HepG2 (cell line): ENCODE data around the gene IER2. TPM values are rescaled to one million over a fixed set of nuclear protein-coding genes. Genes with fewer than 3 reads are reported as not detected.

Experiments
- FOXA1 ChIP-seq, 2 experiments: fragments of 450-650 bp in 1 of 2; sonication (generic) in 1 of 2; formaldehyde crosslinking in 1 of 2; IDR thresholded peaks; 2 replicates each; pipeline versions ENCODE4 v1.4.0 to v1.6.1; 2016 to 2020; ENCODE audit warnings: missing genetic modification reagents in 1 of 2
- GTF3A ChIP-seq: sonication (generic); formaldehyde crosslinking; conservative IDR thresholded peaks from 2 replicates; pipeline ENCODE4 v1.4.0; 2020; ENCODE audit warnings: mild to moderate bottlenecking, missing genetic modification reagents
- HHEX ChIP-seq: IDR thresholded peaks from 2 replicates; pipeline ENCODE4 v1.6.1; 2016; ENCODE audit warnings: control low read depth
- HMG20B ChIP-seq: conservative IDR thresholded peaks from 2 replicates; pipeline ENCODE4 v1.6.1; 2016; ENCODE audit warnings: missing genetic modification reagents, missing compliant biosample characterization
- IRX3 ChIP-seq: sonication (generic); formaldehyde crosslinking; IDR thresholded peaks from 2 replicates; pipeline ENCODE4 v1.8.1; 2023; ENCODE audit warnings: mild to moderate bottlenecking, low read depth, missing genetic modification reagents, borderline replicate concordance
- JUN ChIP-seq: sonication (generic); formaldehyde crosslinking; IDR thresholded peaks from 2 replicates; pipeline ENCODE4 v1.4.0; 2020; ENCODE audit warnings: mild to moderate bottlenecking, missing genetic modification reagents
- KLF13 ChIP-seq: sonication (generic); formaldehyde crosslinking; IDR thresholded peaks from 2 replicates; pipeline ENCODE4 v1.4.0; 2020; ENCODE audit warnings: mild to moderate bottlenecking, missing genetic modification reagents
- MXD3 ChIP-seq: IDR thresholded peaks from 2 replicates; pipeline ENCODE4 v1.6.1; 2016; ENCODE audit warnings: mild to moderate bottlenecking, missing biosample characterization, missing genetic modification reagents
- NFATC3 ChIP-seq: sonication (generic); formaldehyde crosslinking; IDR thresholded peaks from 2 replicates; pipeline ENCODE4 v1.5.1; 2020; ENCODE audit warnings: mild to moderate bottlenecking, missing genetic modification reagents
- PCBP1 ChIP-seq: fragments of 200-400 bp; formaldehyde crosslinking; IDR thresholded peaks from 2 replicates; pipeline ENCODE4 v1.6.1; 2017; ENCODE audit warnings: mild to moderate bottlenecking, low read depth, low read length, borderline replicate concordance
- PLSCR1 ChIP-seq: sonication (generic); formaldehyde crosslinking; IDR thresholded peaks from 2 replicates; pipeline ENCODE4 v1.5.0; 2020; ENCODE audit warnings: missing genetic modification reagents, mild to moderate bottlenecking, borderline replicate concordance
- SKIL ChIP-seq: sonication (generic); formaldehyde crosslinking; IDR thresholded peaks from 2 replicates; pipeline ENCODE4 v1.8.0; 2022; ENCODE audit warnings: missing genetic modification reagents, mild to moderate bottlenecking, moderate library complexity, borderline replicate concordance
- TAF1 ChIP-seq: sonication (generic); formaldehyde crosslinking; IDR thresholded peaks from 2 replicates; pipeline ENCODE4 v1.4.0; 2020; ENCODE audit warnings: missing genetic modification reagents
- TEAD2 ChIP-seq: sonication (generic); formaldehyde crosslinking; IDR thresholded peaks from 2 replicates; pipeline ENCODE4 v1.9.0; 2021; ENCODE audit warnings: missing genetic modification reagents
- TFE3 ChIP-seq: IDR thresholded peaks from 2 replicates; pipeline ENCODE4 v1.6.1; 2016
- TRAFD1 ChIP-seq: sonication (generic); formaldehyde crosslinking; IDR thresholded peaks from 2 replicates; pipeline ENCODE4 v1.5.1; 2020; ENCODE audit warnings: missing genetic modification reagents, mild to moderate bottlenecking, borderline replicate concordance
- ZBTB7B ChIP-seq: sonication (generic); formaldehyde crosslinking; IDR thresholded peaks from 2 replicates; pipeline ENCODE4 v1.4.0; 2020; ENCODE audit warnings: missing genetic modification reagents
- ZBTB8A ChIP-seq: sonication (generic); formaldehyde crosslinking; IDR thresholded peaks from 2 replicates; pipeline ENCODE4 v1.4.0; 2020; ENCODE audit warnings: mild to moderate bottlenecking, low read depth, missing genetic modification reagents, borderline replicate concordance
- ZMAT5 ChIP-seq: sonication (generic); formaldehyde crosslinking; IDR thresholded peaks from 2 replicates; pipeline ENCODE4 v1.5.0; 2020; ENCODE audit warnings: mild to moderate bottlenecking, low read depth, missing genetic modification reagents, borderline replicate concordance
- ZNF234 ChIP-seq: sonication (generic); formaldehyde crosslinking; conservative IDR thresholded peaks from 2 replicates; pipeline ENCODE4 v1.5.1; 2020; ENCODE audit warnings: mild to moderate bottlenecking, missing genetic modification reagents
- ZNF30 ChIP-seq: sonication (generic); formaldehyde crosslinking; IDR thresholded peaks from 2 replicates; pipeline ENCODE4 v1.5.0; 2020; ENCODE audit warnings: mild to moderate bottlenecking, missing genetic modification reagents
- ZNF382 ChIP-seq: sonication (generic); formaldehyde crosslinking; IDR thresholded peaks from 2 replicates; pipeline ENCODE4 v1.5.0; 2020; ENCODE audit warnings: missing genetic modification reagents, mild to moderate bottlenecking, borderline replicate concordance
- ZNF780A ChIP-seq: sonication (generic); formaldehyde crosslinking; IDR thresholded peaks from 2 replicates; pipeline ENCODE4 v1.8.0; 2022; ENCODE audit warnings: mild to moderate bottlenecking, missing genetic modification reagents, moderate library complexity
- polyA plus RNA-seq, 8 experiments: library from polyadenylated mRNA; depleted of rRNA in 3 of 8; stranded (reverse) in 7 of 8; unstranded in 1 of 8; fragments of >200 nt; fragmentation: Illumina TruSeq in 4 of 8; extraction: Trizol in 4 of 8; gene quantifications; 2 replicates each; pipeline versions ENCODE4 v1.2.1 to v1.2.3, GENCODE V29; 2011 to 2016; ENCODE audit warnings: low read depth in 4 of 8, missing spikeins in 1 of 8, mixed read lengths in 1 of 8; ENCODE audit not compliant: insufficient read depth in 1 of 8
- total RNA-seq, 5 experiments: library from RNA; depleted of rRNA; stranded (reverse); fragments of >200 nt; fragmentation: Illumina TruSeq; extraction: Trizol; gene quantifications; 2 replicates each; pipeline ENCODE4 v1.2.3, GENCODE V29; 2016; ENCODE audit warnings: low read depth in 1 of 5

Gene IER2
- total and polyA plus RNA-seq, 2 of the 13 experiments (the other 11 are each of a cell fraction or from before 2014, with no cell fraction given): 10.1 to 14.3 TPM

GRCh38 chr19:13190781-13191540 is 40.8 kb downstream of the IER2 start (continued):
- no peak for TF ChIP-seq MXD3 (CRISPR knock-in tag)
- no peak for TF ChIP-seq PCBP1
- no peak for TF ChIP-seq ZNF780A (CRISPR knock-in tag)
- no peak for TF ChIP-seq FOXA1 (IDR thresholded peaks at IDR 0.05)
- no peak for TF ChIP-seq FOXA1 (CRISPR knock-in tag; IDR thresholded peaks at IDR 0.05)
- no peak for TF ChIP-seq ZMAT5 (CRISPR knock-in tag)
- no peak for TF ChIP-seq TFE3 (CRISPR knock-in tag)
- TF ChIP-seq ZNF30 (CRISPR knock-in tag): no peak
- TF ChIP-seq TAF1 (CRISPR knock-in tag): no peak
- TF ChIP-seq JUN (CRISPR knock-in tag): no peak
- no peak for TF ChIP-seq NFATC3
- TF ChIP-seq IRX3 (CRISPR knock-in tag): no peak
- no peak for TF ChIP-seq HHEX (CRISPR knock-in tag)
- peak; percentile 65; the same call in 1 of the 2 replicates for TF ChIP-seq ZBTB7B
- TF ChIP-seq HMG20B (CRISPR knock-in tag): no peak
- TF ChIP-seq TEAD2: no peak
- no peak for TF ChIP-seq SKIL (CRISPR knock-in tag)
- TF ChIP-seq KLF13 (CRISPR knock-in tag): no peak
- no peak for TF ChIP-seq PLSCR1 (CRISPR knock-in tag)
- TF ChIP-seq TRAFD1 (CRISPR knock-in tag): 0 out of 2 replicates have a peak, but pooled peaks have one; percentile 41
- no peak for TF ChIP-seq GTF3A (CRISPR knock-in tag)
- no peak for TF ChIP-seq ZNF382 (CRISPR knock-in tag)
- TF ChIP-seq ZBTB8A (CRISPR knock-in tag): no peak
- no peak for TF ChIP-seq ZNF234 (CRISPR knock-in tag)
